NCI-H1436 (cell line): ENCODE data around the gene CALN1.
"Not testable (repeated sequence)": the region's sequence is repeated elsewhere in the genome, so short reads cannot be mapped to it uniquely, and the experiment has no call there.

Experiments used
- DNase-seq: peaks from one replicate; lab custom pipeline; 2025; lab: John Stamatoyannopoulos, UW

CALN1 gene

DNA sequence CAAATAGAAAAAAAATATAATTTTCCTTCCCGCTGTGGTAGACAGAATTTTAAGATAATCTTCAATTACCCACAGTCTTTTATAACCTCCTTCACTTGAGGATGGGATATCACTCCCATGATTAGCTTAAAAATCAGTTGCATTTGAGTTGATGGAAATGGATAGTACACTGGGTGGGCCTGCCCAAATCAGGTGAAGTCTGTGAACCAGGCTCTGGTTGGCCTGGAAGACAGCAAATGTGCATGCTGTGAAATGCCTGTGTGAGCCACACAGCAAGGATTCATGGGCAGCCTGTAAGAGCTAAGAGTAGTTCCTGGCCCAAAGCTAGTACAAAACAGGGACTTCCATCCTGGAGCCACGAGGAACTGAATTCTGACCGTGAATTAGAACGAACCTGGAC, 548.0 kb downstream of the CALN1 start:
- no peak for DNase-seq

DNA sequence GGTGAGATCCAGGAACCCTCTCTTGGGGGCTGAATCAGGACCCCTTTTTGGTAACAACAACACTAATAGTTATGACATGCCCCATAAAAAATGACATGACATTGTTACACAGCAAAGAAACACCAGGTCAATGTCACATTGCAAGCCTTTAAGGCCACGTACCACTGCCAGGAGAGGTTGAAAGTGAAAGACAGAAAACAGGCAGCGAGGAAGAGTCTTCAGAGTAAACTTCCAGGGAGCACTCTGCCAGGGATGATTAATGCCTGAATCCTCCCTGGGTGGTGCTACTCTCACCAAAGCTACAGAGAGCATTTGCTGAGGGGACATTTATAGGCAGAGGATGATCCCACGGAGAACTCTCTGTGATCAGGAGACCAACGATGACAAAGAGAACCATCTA, 551.6 kb downstream of the CALN1 start:
- no peak for DNase-seq

DNA sequence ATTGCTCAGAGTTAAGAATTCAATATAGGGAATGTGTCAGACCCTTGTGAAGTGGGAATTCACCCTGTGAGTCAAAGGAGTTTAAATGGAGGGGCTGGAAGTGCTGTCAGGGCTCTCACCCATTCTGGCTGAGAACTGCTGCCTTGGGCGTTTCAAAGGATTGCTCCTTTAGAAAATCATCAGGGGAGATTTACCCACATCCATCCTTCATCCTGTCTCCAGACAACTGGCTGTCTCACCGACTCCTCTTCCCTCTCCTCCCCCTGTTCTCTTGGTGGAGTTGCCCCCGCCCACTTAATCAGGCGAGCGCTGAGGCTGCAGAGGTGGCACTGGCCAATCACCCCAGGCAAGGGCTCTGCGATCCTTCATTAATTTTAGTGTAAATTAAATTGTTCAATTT, 554.8 kb downstream of the CALN1 start:
- no peak for DNase-seq

DNA sequence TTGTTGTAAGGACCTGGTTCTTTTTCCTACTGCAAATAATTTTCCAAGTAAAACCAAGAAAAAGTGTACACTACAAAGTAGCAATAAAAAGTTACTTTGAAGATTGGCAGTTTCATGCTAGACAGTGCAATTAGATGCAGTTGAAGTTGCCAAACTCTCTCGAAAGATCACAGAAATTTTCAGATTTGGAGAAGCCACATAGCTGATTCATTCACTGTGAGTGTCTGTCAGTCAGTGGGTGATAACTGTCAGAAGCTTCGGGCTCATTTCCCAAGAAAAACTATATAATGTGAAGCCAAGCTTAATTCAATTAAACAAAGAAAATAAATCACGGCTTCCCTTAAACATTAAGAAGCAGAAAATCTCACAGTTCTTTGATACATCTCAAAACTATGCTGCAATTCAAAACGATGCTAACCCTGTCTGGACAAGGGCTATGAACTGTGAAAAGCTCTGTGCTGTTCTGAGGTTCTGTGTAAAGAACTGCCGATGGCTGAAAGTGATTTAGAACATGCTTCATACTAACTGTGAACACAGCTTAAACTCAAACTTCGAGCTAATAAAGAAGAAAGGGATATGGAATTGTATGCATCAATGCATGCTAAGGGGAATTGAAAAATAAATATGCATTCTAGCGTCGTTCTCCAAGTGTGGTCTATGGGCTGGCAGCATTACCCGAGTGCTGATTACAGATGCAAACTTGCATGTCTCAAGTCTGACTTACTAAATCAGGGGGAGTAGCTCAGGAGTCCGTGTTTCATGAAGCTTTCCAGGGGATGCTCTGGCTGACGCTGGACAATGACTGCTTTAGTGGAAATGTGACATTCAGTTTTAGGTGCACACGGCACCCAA, 557.4 kb downstream of the CALN1 start:
- no peak for DNase-seq

DNA sequence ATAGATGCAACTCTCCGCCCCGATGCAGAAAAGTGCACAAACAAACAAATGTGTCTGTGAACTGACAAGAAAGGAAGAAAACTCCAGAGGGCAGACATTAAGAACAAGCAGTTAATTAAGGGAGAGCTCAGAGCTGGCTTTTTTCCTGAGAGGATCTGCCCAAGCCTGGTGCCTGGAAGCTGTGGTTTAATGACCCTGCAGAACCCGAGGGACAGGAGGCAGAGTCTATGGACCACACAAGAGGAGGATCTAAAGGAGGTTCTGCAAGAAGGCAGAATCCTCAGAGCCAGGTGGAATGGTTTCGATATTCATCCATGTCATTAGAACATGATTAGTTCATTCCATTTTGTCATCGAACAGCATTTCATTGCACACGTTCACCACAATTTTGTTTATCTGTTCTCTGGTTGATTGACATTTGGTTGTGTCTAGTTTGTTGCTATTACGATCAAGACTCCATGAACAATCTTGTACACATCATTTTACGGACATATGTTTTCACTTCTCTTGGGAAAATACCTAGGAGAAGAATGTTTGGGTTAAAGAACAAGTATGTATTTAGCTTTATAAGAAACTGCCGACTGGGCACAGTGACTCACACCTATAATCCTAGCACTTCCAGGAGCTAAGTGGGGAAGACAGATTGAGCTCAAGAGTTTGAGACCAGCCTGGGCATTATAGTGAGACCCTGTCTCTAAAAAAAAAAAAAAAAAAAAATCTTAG, 560.2 kb downstream of the CALN1 start:
- no peak for DNase-seq

DNA sequence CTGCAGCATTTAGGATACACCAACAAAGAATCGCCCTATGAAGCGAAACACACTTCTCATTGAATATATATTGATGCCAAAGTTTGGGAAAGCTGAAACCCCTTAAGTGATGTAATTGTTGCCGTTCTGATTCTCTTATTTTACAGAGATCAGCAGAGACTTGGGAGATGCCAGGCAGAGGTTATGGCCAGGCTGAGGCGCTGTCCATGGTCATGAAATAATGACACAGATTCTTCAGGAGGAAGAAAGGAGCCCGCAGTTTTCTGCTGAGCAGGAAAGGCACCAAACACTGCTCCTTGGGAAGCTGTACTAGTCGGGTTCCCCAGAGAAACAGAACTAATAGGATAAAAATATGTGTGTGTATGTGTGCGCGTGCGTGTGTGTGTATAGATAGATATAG, 566.0 kb downstream of the CALN1 start:
- no peak for DNase-seq

DNA sequence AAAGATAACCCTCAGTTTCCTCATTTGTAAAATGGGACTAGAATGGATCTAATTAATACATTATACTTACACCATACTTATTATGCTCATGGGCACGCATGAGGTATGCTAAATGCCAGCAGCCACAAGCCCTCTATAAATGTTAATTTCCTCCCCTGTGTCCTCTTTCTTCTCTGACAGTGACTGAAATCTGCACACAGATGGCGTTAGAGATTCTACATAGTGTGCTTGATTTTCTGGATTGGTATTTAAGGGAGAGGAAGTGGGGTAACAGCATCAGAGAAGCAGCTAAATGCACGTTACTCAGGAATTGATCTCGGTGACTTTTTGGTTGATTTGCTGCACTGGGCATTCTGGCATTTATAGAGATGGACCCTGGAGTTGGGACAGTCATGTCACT, 568.5 kb downstream of the CALN1 start:
- DNase-seq, result no peak

DNA sequence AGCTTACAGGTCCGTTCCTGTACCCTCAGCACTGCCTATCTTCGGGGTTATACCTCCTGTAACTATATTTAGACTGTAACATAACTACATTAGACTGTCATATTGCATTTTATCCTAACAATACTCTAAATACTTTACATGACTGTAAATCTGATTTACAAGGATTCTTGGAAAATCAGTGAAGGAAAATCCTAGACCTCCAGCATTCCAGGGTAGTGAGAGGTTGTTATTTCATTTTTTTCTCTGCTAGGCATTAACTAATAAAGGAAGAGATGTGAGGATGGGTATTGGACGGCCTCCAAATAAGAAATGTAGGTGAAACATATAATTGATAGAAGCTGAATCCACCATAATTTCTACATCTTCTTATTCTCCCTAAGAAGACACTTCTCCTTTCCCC, 569.4 kb downstream of the CALN1 start:
- DNase-seq, result no peak

DNA sequence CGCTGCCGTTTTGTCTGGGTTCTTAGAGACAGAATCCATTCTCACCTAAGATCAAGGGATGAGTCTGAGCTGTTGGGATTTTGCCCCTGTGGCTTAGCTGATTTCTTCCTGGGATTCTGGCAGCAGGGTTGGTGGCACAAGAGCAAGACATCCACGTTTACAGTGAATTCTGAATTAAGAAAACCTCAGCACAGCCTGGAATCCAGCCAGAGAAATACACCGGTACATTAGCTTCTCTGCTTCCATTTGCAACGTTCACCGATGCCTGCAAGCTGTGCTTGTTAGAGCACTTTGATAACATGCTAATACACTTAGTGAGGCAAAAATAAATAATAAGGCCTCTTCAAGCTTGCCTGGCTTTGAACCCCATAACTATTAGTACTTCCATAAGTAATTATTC, 569.8 kb downstream of the CALN1 start:
- DNase-seq, result no peak

DNA sequence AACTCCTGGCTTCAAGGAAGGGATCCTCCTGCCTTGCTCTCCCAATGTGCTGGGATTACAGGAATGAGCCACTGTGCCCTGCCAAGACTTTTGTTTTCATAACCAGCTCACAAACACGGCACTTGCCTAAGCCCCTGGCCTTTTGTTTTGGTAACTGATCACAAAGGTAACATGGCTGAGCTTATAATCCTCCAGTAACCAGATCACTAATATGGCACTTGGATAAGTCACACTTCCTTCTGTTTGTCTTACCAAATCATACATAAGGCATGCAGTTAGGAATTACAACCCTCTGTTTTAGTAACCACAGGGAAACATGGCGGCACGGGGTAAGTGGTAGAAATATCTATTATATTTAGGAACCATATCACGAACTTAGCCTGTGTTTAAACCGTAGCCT, 577.1 kb downstream of the CALN1 start:
- no peak for DNase-seq

DNA sequence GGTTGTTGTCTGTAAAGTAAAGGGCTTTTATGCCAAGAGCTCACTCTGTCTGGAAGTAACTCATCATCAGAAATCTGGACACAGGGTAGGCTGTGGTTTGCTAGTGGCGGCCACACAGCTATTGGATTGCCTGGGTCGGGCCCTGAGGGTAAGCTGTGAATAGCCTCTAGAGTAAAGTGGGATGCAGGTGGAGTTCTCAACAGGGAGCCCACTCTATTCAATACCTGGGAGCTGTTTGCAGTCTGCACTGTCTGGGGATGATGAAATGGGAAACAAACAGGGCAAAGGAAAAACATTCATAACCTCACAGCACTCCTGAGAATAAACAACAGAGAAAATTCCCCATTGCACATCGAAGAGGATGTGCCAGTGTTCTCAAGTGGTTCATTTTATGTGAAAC, 582.6 kb downstream of the CALN1 start:
- no peak for DNase-seq

DNA sequence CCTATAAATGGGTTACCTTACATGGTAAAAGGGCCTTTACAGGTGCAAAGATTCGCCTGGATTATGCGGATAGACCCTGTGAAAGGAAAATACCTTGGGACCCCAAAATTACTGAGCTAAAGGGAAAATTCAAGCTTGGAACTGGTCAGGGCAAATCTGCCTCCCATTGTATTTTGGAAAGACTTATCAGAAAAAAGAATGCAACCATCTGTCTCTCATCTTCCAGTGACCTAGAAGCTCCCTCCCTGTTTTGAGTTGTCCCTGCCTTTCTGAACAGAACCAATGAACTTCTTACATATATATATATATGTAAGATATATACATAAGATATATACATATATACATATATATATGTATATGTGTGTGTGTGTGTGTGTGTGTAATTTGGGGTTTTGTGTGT, 583.8 kb downstream of the CALN1 start:
- no peak for DNase-seq

DNA sequence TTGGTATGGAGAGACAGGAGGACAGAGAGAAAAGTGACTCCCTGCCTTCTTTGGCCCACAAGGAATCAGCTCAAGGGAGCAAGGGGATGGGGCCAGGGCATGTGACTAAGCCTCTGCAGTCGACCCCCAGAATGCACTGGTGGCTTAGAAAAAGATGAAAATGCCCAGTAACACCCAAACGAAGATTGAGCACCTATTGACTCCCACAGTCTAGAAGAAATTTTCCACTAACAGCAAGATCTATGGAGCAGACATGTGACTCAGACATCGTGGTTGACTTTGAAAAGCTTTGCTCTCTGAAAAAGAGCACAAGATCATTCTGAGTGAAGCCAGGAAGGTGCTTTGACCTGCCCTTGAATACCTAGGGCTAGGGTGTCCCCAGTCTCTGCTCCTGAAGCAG, 586.0 kb downstream of the CALN1 start:
- DNase-seq, result no peak

DNA sequence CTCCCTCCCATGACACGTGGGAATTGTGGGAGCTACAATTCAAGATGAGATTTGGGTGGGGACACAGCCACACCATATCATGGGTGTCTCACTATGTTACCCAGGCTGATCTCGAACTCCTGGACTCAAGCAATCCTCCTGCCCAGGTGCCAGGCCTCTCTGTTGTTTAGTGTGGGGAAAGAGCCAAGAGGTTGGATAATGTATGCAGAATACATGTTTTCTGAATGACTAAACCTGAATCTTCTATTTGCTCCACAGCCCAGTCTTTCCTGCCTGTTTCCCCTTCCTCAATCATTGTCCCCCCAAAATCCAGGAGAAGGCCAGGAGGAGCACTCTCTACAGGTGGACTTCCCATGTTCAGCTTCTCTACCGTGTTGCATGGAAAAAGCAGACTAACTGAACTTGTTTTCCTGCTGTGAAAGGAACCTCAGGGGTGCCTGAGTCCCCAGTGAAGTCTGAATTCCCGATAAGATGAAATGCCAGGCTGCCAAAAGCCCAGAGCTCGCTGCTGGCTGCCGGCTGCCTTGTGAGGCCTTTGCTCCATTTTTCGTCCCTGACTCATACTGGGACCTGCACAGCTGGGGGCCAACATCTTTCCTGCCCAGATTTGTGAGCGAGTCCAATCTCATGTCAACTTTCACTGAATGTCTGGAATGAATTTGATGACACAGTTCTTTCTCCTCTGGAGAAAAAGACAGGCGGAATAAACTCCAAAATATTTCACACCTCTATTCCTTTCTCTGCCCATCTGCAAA, 588.0 kb downstream of the CALN1 start:
- no peak for DNase-seq

DNA sequence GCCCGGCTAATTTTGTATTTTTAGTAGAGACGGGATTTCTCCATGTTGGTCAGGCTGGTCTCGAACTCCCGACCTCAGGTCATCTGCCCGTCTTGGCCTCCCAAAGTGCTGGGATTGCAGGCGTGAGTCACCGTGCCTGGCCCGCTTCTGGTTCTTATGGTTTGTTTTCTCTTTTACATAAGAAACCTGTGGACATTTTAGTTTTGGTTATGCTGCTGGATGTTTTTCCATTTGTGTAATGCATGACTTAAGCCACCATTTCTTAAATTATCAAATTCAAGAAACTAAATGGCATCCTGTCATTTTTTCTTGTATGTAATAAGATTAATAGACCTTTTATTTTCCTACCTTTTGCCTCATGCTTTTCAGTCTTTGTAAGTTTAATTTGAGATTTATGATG, 589.7 kb downstream of the CALN1 start:
- not testable (repeated sequence) for DNase-seq

DNA sequence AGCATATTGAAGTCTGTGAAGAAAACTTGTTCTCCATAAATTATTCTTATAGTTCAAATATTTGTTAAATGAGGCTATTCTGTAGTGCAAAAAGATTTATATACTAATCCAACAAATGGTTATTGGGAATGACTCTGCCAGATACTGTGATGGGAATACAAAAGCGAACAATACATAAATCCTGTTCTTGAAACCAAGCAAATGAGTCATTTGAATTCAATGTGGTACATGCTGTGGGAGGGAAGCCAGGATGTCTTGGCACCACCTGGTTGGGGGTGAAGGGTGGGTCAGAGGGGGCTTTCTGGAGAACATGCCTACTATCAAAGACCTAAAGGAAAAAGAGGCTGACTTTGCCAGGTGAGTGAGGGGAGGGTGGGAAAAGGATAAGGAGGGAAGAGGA, 594.2 kb downstream of the CALN1 start:
- no peak for DNase-seq

DNA sequence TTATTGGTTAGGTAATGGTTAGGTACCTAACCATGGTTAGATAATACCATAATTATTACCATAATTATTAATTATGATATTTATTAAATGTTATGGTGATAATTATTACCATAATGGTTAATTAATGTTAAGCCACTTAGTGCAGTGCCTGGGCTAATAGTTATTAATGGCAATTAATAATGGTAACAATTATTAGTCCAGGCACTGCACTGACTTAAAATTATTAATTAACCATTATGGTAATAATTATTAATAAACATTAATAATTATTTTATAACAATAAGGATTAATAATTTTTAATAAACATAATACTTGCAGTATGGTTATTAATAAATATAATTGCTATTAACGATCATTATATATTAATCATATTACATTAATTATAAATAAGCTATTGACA, 604.0 kb downstream of the CALN1 start:
- DNase-seq, result no peak

DNA sequence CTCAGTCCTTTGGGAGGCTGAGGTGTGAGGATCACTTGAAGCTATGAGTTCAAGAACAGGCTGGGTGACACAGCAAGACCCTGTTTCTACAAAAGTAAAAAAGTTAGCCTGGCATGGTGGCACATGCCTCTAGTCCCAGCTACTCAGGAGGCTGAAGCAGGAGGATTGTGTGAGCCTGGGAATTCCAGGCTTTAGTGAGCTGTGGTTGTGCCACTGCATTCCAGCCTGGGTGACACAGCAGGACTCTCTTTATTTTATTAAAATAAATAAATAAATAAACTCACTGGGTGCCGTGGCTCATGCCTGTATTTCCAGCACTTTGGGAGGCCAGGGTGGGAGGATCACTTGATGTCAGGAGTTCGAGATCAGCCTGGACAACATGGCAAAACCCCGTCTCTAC, 607.9 kb downstream of the CALN1 start:
- DNase-seq, result no peak

DNA sequence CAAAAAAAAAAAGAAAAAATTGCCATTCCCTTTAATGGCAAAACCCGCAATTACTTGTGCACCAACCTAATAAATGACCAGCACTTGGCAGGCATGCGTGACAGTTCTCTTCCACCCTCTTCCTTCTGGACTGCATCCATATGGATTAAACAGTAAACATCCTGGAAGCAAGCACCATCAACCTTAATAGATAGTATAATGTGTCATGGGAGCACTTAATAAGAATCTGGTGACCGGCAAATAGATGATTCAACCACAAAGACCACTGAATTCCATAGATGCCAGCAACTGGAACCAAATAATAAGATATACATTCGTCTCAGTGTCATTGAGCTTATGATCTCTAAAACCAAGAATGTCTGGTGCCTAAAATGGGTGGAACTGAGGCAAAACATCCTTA, 610.2 kb downstream of the CALN1 start:
- no peak for DNase-seq

DNA sequence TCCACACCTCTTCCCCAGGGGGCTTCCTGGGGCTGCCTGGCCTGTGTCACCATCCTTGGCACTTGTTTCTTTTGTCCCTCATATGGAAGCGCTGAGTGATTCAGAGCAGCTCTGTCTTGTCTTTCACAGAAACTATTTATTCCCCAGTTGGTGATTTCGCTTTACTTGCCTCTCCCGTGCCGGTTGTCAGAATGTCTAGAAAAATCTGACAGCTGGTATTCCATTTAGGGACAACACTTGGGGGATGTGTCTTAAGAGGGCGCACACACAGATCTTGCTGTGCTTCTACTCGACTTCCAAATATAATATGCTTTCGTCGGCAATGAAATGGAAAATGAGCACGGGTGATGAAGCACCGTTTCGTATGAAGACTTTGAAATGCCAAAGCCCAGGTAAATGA, 611.8 kb downstream of the CALN1 start:
- DNase-seq, result no peak

DNA sequence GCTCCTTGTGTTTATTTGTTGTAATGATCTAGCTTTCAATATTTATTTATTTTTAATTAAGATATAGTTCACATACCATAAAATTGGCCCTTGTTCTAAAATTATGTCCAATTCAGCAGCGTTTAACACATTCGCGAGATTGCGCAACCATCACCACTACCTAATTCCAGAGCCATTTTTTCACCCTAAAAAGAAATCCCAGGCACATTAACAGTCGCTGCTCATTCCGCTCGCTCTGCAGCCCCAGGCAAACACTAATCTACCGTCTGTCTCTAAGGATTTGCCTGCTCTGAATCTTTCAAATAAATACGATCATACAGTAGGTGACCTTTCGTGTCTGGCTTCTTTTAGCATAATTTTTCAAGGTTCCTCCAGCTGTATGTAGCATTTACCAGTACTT, 616.7 kb downstream of the CALN1 start:
- no peak for DNase-seq

DNA sequence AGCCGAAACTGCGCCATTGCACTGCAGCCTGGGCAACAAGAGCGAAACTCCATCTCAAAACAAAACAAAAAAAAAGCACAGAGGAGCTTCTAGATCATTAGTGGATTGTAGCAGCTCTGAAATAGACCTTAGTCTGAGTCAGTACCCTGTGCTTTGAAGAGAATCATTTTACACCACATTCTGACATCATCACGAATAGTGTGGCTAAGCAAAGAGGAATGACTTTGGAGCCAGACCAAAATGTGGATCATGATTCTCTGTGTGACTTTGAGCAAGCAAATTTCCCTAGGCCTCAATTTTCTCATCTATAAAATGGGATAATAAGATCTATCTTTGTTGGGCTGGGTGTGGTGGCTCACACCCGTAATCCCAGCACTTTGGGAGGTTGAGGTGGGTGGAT, 618.9 kb downstream of the CALN1 start:
- DNase-seq, result no peak

DNA sequence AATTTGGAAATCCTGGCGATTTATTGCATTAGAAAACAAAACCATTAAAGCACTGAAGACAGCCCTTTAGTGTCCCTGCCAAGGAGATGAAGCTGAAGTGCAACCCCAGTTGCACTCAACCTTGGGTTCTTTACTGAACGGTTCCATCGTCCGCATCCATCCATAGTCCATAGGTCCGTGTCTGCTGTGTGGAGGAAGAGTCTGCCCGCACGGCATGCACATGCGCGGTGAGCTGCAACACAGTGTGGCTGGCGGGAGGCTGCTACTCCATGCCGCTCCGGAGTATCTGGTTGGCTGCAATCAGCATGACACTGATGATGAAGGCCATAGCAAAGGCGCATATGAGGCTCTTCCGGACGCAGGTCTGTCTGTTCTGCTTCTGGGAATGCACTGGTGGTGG, 624.6 kb downstream of the CALN1 start:
- no peak for DNase-seq
